Measurements from ENCODE around the gene RELCH.
A peak's percentile ranks its signal among the peaks of the same experiment; 100 is the strongest.

The RELCH gene

GRCh38 chr18:62250475-62250874 lies 63.4 kb downstream of the RELCH start:
- DNase-seq, result no peak

GRCh38 chr18:62258093-62258492 lies 71.0 kb downstream of the RELCH start:
- no peak for DNase-seq

- DNase-seq, result peak; percentile 1
Measured at GRCh38 chr18:62258616-62259015, 71.6 kb downstream of the RELCH start.

GRCh38 chr18:62262061-62262460 lies 75.0 kb downstream of the RELCH start:
- DNase-seq, result no peak

GRCh38 chr18:62264984-62265383 lies 77.9 kb downstream of the RELCH start:
- DNase-seq, result no peak

GRCh38 chr18:62277045-62277444 lies 90.0 kb downstream of the RELCH start:
- DNase-seq, result no peak

- peak; percentile 39 for DNase-seq
Measured at GRCh38 chr18:62279561-62279960, 92.5 kb downstream of the RELCH start.

GRCh38 chr18:62280058-62280457 lies 93.0 kb downstream of the RELCH start:
- DNase-seq, result no peak

GRCh38 chr18:62280786-62281185 lies 93.7 kb downstream of the RELCH start:
- no peak for DNase-seq

- DNase-seq, result no peak
Measured at GRCh38 chr18:62281684-62282083, 94.6 kb downstream of the RELCH start.

GRCh38 chr18:62282188-62282629 lies 95.2 kb downstream of the RELCH start:
- DNase-seq, result peak; percentile 38

GRCh38 chr18:62284637-62285036 lies 97.6 kb downstream of the RELCH start:
- DNase-seq, result no peak

GRCh38 chr18:62285281-62285680 lies 98.2 kb downstream of the RELCH start:
- no peak for DNase-seq

- no peak for DNase-seq
Measured at GRCh38 chr18:62287781-62288664, 101.0 kb downstream of the RELCH start.

GRCh38 chr18:62288665-62289008 lies 101.6 kb downstream of the RELCH start:
- no peak for DNase-seq

GRCh38 chr18:62289047-62289446 lies 102.0 kb downstream of the RELCH start:
- no peak for DNase-seq

- DNase-seq, result no peak
Measured at GRCh38 chr18:62294073-62294472, 107.0 kb downstream of the RELCH start.

- no peak for DNase-seq
Measured at GRCh38 chr18:62300359-62300963, 113.4 kb downstream of the RELCH start.

- no peak for DNase-seq
Measured at GRCh38 chr18:62301322-62301721, 114.3 kb downstream of the RELCH start.

GRCh38 chr18:62312851-62313250 lies 125.8 kb downstream of the RELCH start:
- no peak for DNase-seq

GRCh38 chr18:62318228-62319180 lies 131.4 kb downstream of the RELCH start:
- DNase-seq, result no peak

GRCh38 chr18:62321201-62321600 lies 134.1 kb downstream of the RELCH start:
- DNase-seq, result no peak

GRCh38 chr18:62323483-62324180 lies 136.6 kb downstream of the RELCH start:
- no peak for DNase-seq

Data from eye (tissue), 1 donor.